H9 (cell line): Measurements from ENCODE around the gene PACSIN2. TPM values are rescaled to one million over a fixed set of nuclear protein-coding genes. Genes with fewer than 3 reads are reported as not detected.

Source experiments
- DNase-seq: peaks from one replicate; pipeline ENCODE4 v3.0.0-alpha.2; 2017
- H2AFZ ChIP-seq: one replicate; pipeline ENCODE4 v1.6.1; 2013; ENCODE audit warnings: mild to moderate bottlenecking, low read length, control low read depth, moderate library complexity
- H2AK5ac ChIP-seq: 2 replicates; pipeline ENCODE4 v1.6.1; 2013; ENCODE audit warnings: low read length, control low read depth, mixed read lengths; ENCODE audit not compliant: insufficient read length
- H2BK120ac ChIP-seq: one replicate; pipeline ENCODE4 v1.6.1; 2013; ENCODE audit warnings: low read depth, mild to moderate bottlenecking, low read length, control low read depth, inconsistent platforms; ENCODE audit not compliant: poor library complexity, severe bottlenecking
- H2BK12ac ChIP-seq: 2 replicates; pipeline ENCODE4 v1.6.1; 2013; ENCODE audit warnings: low read length, control low read depth, mixed read lengths, low read depth; ENCODE audit not compliant: insufficient read length
- H2BK15ac ChIP-seq: 2 replicates; pipeline ENCODE4 v1.6.1; 2013; ENCODE audit warnings: low read depth, low read length, control low read depth
- H2BK20ac ChIP-seq: one replicate; pipeline ENCODE4 v1.6.1; 2013; ENCODE audit warnings: low read depth, mild to moderate bottlenecking, low read length, control low read depth, inconsistent platforms; ENCODE audit not compliant: poor library complexity, severe bottlenecking
- H2BK5ac ChIP-seq: 2 replicates; pipeline ENCODE4 v1.6.1; 2013; ENCODE audit warnings: low read length, control low read depth, mixed read lengths; ENCODE audit not compliant: insufficient read length
- H3K14ac ChIP-seq: 2 replicates; pipeline ENCODE4 v1.6.1; 2013; ENCODE audit warnings: low read length, control low read depth; ENCODE audit not compliant: insufficient read depth
- H3K18ac ChIP-seq: 2 replicates; pipeline ENCODE4 v1.6.1; 2013; ENCODE audit warnings: low read depth, mild to moderate bottlenecking, mixed read lengths, low read length, control low read depth; ENCODE audit not compliant: insufficient read length
- H3K23ac ChIP-seq: 2 replicates; pipeline ENCODE4 v1.6.1; 2013; ENCODE audit warnings: low read length, control low read depth, mixed read lengths, low read depth; ENCODE audit not compliant: insufficient read length
- H3K23me2 ChIP-seq: 2 replicates; pipeline ENCODE4 v1.6.1; 2013; ENCODE audit warnings: low read depth, mild to moderate bottlenecking, mixed read lengths, low read length, control low read depth; ENCODE audit not compliant: insufficient read length, poor library complexity, severe bottlenecking
- H3K27ac ChIP-seq: 2 replicates; pipeline ENCODE4 v1.5.1; 2013; ENCODE audit warnings: low read length, control low read depth, mixed read lengths, low read depth; ENCODE audit not compliant: insufficient read length
- H3K27me3 ChIP-seq: 2 replicates; pipeline ENCODE4 v1.6.1; 2013; ENCODE audit warnings: low read length, control low read depth, inconsistent platforms; ENCODE audit not compliant: insufficient read depth
- H3K4ac ChIP-seq: 2 replicates; pipeline ENCODE4 v1.6.1; 2013; ENCODE audit warnings: low read depth, mild to moderate bottlenecking, control low read depth, inconsistent platforms, low read length, moderate library complexity
- H3K4me1 ChIP-seq: 2 replicates; pipeline ENCODE4 v1.6.1; 2013; ENCODE audit warnings: low read length, control low read depth, inconsistent platforms; ENCODE audit not compliant: insufficient read depth
- H3K4me2 ChIP-seq: 2 replicates; pipeline ENCODE4 v1.6.1; 2013; ENCODE audit warnings: low read length, control low read depth, mixed read lengths; ENCODE audit not compliant: insufficient read length, insufficient read depth
- H3K56ac ChIP-seq: 2 replicates; pipeline ENCODE4 v1.6.1; 2013; ENCODE audit warnings: low read depth, mild to moderate bottlenecking, mixed read lengths, low read length, control low read depth; ENCODE audit not compliant: insufficient read length
- H3K79me1 ChIP-seq: 2 replicates; pipeline ENCODE4 v1.6.1; 2013; ENCODE audit warnings: low read depth, mild to moderate bottlenecking, moderate library complexity, low read length, control low read depth, inconsistent platforms; ENCODE audit not compliant: insufficient read depth, poor library complexity, severe bottlenecking
- H3K79me2 ChIP-seq: 2 replicates; pipeline ENCODE4 v1.6.1; 2013; ENCODE audit warnings: low read length, control low read depth, inconsistent platforms; ENCODE audit not compliant: insufficient read depth
- H3K9ac ChIP-seq: 2 replicates; pipeline ENCODE4 v1.6.1; 2013; ENCODE audit warnings: low read length, control low read depth, mixed read lengths; ENCODE audit not compliant: insufficient read length; ENCODE audit errors: extremely low read depth
- H3K9me3 ChIP-seq: one replicate; pipeline ENCODE4 v1.6.1; 2013; ENCODE audit warnings: low read depth, low read length, inconsistent platforms; ENCODE audit not compliant: control insufficient read depth
- H3T11ph ChIP-seq: one replicate; pipeline ENCODE4 v1.6.1; 2013; ENCODE audit warnings: mild to moderate bottlenecking, low read length, control low read depth, inconsistent platforms
- H4K20me1 ChIP-seq: one replicate; pipeline ENCODE4 v1.6.1; 2013; ENCODE audit not compliant: control insufficient read depth, insufficient read length, insufficient read depth
- H4K5ac ChIP-seq: 2 replicates; pipeline ENCODE4 v1.6.1; 2013; ENCODE audit warnings: low read depth, mild to moderate bottlenecking, mixed read lengths, low read length, control low read depth; ENCODE audit not compliant: insufficient read length
- H4K8ac ChIP-seq: replicated peaks from 2 replicates; pipeline ENCODE4 v1.6.1; 2013; ENCODE audit warnings: low read length, control low read depth, mixed read lengths, low read depth; ENCODE audit not compliant: insufficient read length
- H4K91ac ChIP-seq: 2 replicates; pipeline ENCODE4 v1.6.1; 2013; ENCODE audit warnings: low read depth, mild to moderate bottlenecking, moderate library complexity, mixed read lengths, low read length, control low read depth; ENCODE audit not compliant: insufficient read length
- H3K27ac Mint-ChIP-seq, 3 experiments: 2 replicates in 2 of 3; 3 replicates in 1 of 3; pipeline ENCODE4 v1.8.0; 2020 to 2021; ENCODE audit warnings: mixed read lengths in 3 of 3, mild to moderate bottlenecking in 1 of 3, moderate library complexity in 1 of 3
- H3K27me3 Mint-ChIP-seq: 2 replicates; pipeline ENCODE4 v1.8.0; 2021; ENCODE audit warnings: low read depth, mild to moderate bottlenecking, moderate library complexity, mixed read lengths
- H3K36me3 Mint-ChIP-seq, 3 experiments: 2 replicates in 2 of 3; 3 replicates in 1 of 3; pipeline ENCODE4 v1.8.0; 2020 to 2021; ENCODE audit warnings: low read depth in 3 of 3, mixed read lengths in 3 of 3; ENCODE audit not compliant: insufficient read depth in 1 of 3
- H3K4me1 Mint-ChIP-seq, 2 experiments: 2 replicates each; pipeline ENCODE4 v1.8.0; 2020; ENCODE audit warnings: mixed read lengths in 2 of 2
- H3K4me3 Mint-ChIP-seq, 2 experiments: 2 replicates in 1 of 2; 3 replicates in 1 of 2; pipeline ENCODE4 v1.8.0; 2020 to 2021; ENCODE audit warnings: mild to moderate bottlenecking in 2 of 2, mixed read lengths in 2 of 2, moderate library complexity in 1 of 2
- H3K9me3 Mint-ChIP-seq, 2 experiments: 2 replicates in 1 of 2; 3 replicates in 1 of 2; pipeline ENCODE4 v1.8.0; 2020; ENCODE audit warnings: mild to moderate bottlenecking in 2 of 2, mixed read lengths in 2 of 2, moderate library complexity in 1 of 2
- CTCF ChIP-seq: fragments of 200-600 bp; sonication (generic); conservative IDR thresholded peaks from 3 replicates; pipeline ENCODE4 v1.8.0; 2021; ENCODE audit warnings: antibody characterized with exemption, mild to moderate bottlenecking
- WGBS: extraction: QIAGEN DNeasy Blood & Tissue Kit; methylation state at CpG from one replicate; pipeline ENCODE4 v1.1.7; 2013; ENCODE audit warnings: missing lambda C conversion rate, low lambda C conversion rate, mixed read lengths; ENCODE audit not compliant: insufficient read length; ENCODE audit errors: extremely low coverage; 5-methylcytosine and 5-hydroxymethylcytosine counted together
- total RNA-seq: library from RNA; stranded (reverse); gene quantifications from 2 replicates; pipeline ENCODE4 v1.2.1, GENCODE V29; 2021

Gene PACSIN2
- total RNA-seq, 1 experiment from 2014 or later, result 62.3 TPM

GRCh38 chr22:42874010-42874409 is 140.9 kb downstream of the PACSIN2 start:
- Histone ChIP-seq H2AK5ac (no peak overlapping the region), H2BK12ac (no peak overlapping the region), H2BK20ac (no peak overlapping the region), H2BK120ac (no peak overlapping the region), H3T11ph (no peak overlapping the region), H3K14ac (no peak overlapping the region), H3K27ac (no peak overlapping the region), H3K27me3 (no peaks in the 10 kb centered on the region), H4K8ac (no peak overlapping the region), H3K4me1 (no peaks in the 10 kb centered on the region), H3K9me3 (no peaks in the 10 kb centered on the region), H4K20me1 (no peaks in the 10 kb centered on the region), H2BK5ac (no peak overlapping the region), H3K4ac (no peak overlapping the region), H3K79me2 (no peaks in the 10 kb centered on the region), H3K4me2 (no peak overlapping the region), H3K23me2 (no peaks in the 10 kb centered on the region), H2BK15ac (no peak overlapping the region), H4K5ac (no peak overlapping the region), H2AFZ (no peak overlapping the region), H3K23ac (no peak overlapping the region), H3K56ac (no peak overlapping the region), H3K9ac (no peak overlapping the region), H3K79me1 (no peaks in the 10 kb centered on the region), H3K18ac (no peak overlapping the region), H4K91ac (no peak overlapping the region)
- no peak for DNase-seq
- no peaks in the 10 kb centered on the region for H3K4me1 Mint-ChIP-seq
- no peak overlapping the region for H3K4me3 Mint-ChIP-seq
- no CpG with 5 or more reads among the region's 7 CpGs for WGBS
- H3K9me3 Mint-ChIP-seq, result no peaks in the 10 kb centered on the region
- H3K36me3 Mint-ChIP-seq, result peaks cover 13 to 66% (median 57%) of the 10 kb centered on the region in 3 experiments
- H3K27ac Mint-ChIP-seq, result no peak overlapping the region
- TF ChIP-seq CTCF, result no peak
- H3K27me3 Mint-ChIP-seq, result no peaks in the 10 kb centered on the region
